IMR-90 (cell line): Measurements from ENCODE around the gene SLC9A1. TPM values are rescaled to one million over a fixed set of nuclear protein-coding genes. Genes with fewer than 3 reads are reported as not detected.

Experiments used
- ATAC-seq: fragments of 200-7000 bp; cut with Tn5 transposase; 2 replicates; pipeline ENCODE4 v1.9.1; 2020; ENCODE audit warnings: low read depth, mild to moderate bottlenecking, moderate library complexity
- BruUV-seq: library from RNA; stranded (reverse); fragments of 400-500 nt; replicated peaks from 2 replicates; lab custom pipeline; 2021; lab: Mats Ljungman, UMichigan
- CTCF ChIA-PET: fragments of 300-600 bp; formaldehyde crosslinking; extraction: SDS; loops from one replicate; lab custom pipeline; 2021; ENCODE audit warnings: antibody characterized with exemption; lab: Yijun Ruan, JAX
- POLR2A ChIA-PET: fragments of 300-600 bp; sonication (Branson Sonifier 250); formaldehyde crosslinking; loops from one replicate; lab custom pipeline; 2022; ENCODE audit warnings: antibody characterized with exemption; ENCODE audit not compliant: unreplicated experiment; lab: Charles Lee
- DNase-seq: peaks from one replicate; pipeline ENCODE4 v3.0.0; 2013
- H2AFZ ChIP-seq: replicated peaks from 2 replicates; pipeline ENCODE3; 2013; ENCODE audit warnings: low read length, mild to moderate bottlenecking; ENCODE audit not compliant: poor library complexity
- H2AK5ac ChIP-seq: 2 replicates; pipeline ENCODE4 v1.6.1; 2013; ENCODE audit warnings: low read depth, low read length, inconsistent platforms
- H2AK9ac ChIP-seq: replicated peaks from 2 replicates; pipeline ENCODE3; 2013; ENCODE audit warnings: mild to moderate bottlenecking, low read depth, low read length, moderate library complexity; ENCODE audit not compliant: poor library complexity
- H2BK120ac ChIP-seq: 2 replicates; pipeline ENCODE4 v1.6.1; 2013; ENCODE audit warnings: low read depth, low read length, inconsistent platforms
- H2BK15ac ChIP-seq: 3 replicates; pipeline ENCODE4 v1.6.1; 2013; ENCODE audit warnings: low read depth, low read length, inconsistent platforms
- H2BK20ac ChIP-seq: 2 replicates; pipeline ENCODE4 v1.6.1; 2013; ENCODE audit warnings: low read depth, mild to moderate bottlenecking, inconsistent platforms, low read length, moderate library complexity
- H2BK5ac ChIP-seq: 2 replicates; pipeline ENCODE4 v1.6.1; 2013; ENCODE audit warnings: mild to moderate bottlenecking, low read depth, low read length, inconsistent platforms; ENCODE audit not compliant: poor library complexity, severe bottlenecking
- H3K14ac ChIP-seq: replicated peaks from 2 replicates; pipeline ENCODE4 v1.6.1; 2013; ENCODE audit warnings: low read depth, low read length, inconsistent platforms
- H3K18ac ChIP-seq: 2 replicates; pipeline ENCODE4 v1.6.1; 2013; ENCODE audit warnings: low read depth, low read length, control low read depth
- H3K23ac ChIP-seq: 2 replicates; pipeline ENCODE4 v1.6.1; 2013; ENCODE audit warnings: low read depth, low read length, inconsistent platforms
- H3K27ac ChIP-seq: 2 replicates; pipeline ENCODE4 v1.5.1; 2013; ENCODE audit warnings: mild to moderate bottlenecking, control low read depth, low read length; ENCODE audit not compliant: insufficient read depth
- H3K27me3 ChIP-seq: 2 replicates; pipeline ENCODE4 v1.6.1; 2013; ENCODE audit warnings: low read length; ENCODE audit not compliant: control insufficient read depth, insufficient read depth
- H3K36me3 ChIP-seq: 2 replicates; pipeline ENCODE4 v1.6.1; 2013; ENCODE audit warnings: low read length, mixed read lengths; ENCODE audit not compliant: control insufficient read depth, insufficient read depth
- H3K4ac ChIP-seq: 2 replicates; pipeline ENCODE4 v1.6.1; 2013; ENCODE audit warnings: low read depth, low read length, inconsistent platforms
- H3K4me1 ChIP-seq: 2 replicates; pipeline ENCODE4 v1.6.1; 2013; ENCODE audit warnings: low read length, mixed read lengths; ENCODE audit not compliant: control insufficient read depth, insufficient read depth
- H3K4me2 ChIP-seq: 2 replicates; pipeline ENCODE4 v1.6.1; 2013; ENCODE audit warnings: low read depth, mild to moderate bottlenecking, control low read depth, low read length, moderate library complexity
- H3K4me3 ChIP-seq: 2 replicates; pipeline ENCODE4 v1.5.1; 2013; ENCODE audit warnings: low read depth, mild to moderate bottlenecking, control low read depth, low read length, moderate library complexity; ENCODE audit not compliant: insufficient read depth
- H3K56ac ChIP-seq: 2 replicates; pipeline ENCODE4 v1.6.1; 2013; ENCODE audit warnings: low read length, inconsistent platforms; ENCODE audit not compliant: insufficient read depth; ENCODE audit errors: extremely low read depth
- H3K79me1 ChIP-seq, 2 experiments: 2 replicates each; pipeline ENCODE4 v1.6.1; 2013; ENCODE audit warnings: low read length in 2 of 2, inconsistent platforms in 1 of 2, low read depth in 1 of 2
- H3K9ac ChIP-seq: 2 replicates; pipeline ENCODE4 v1.6.1; 2013; ENCODE audit warnings: low read depth, low read length, control low read depth
- H3K9me1 ChIP-seq: 2 replicates; pipeline ENCODE4 v1.6.1; 2013; ENCODE audit warnings: low read length, inconsistent platforms; ENCODE audit not compliant: insufficient read depth
- H3K9me3 ChIP-seq: 2 replicates; pipeline ENCODE4 v1.6.1; 2013; ENCODE audit warnings: low read length; ENCODE audit not compliant: control insufficient read depth, insufficient read depth
- H4K20me1 ChIP-seq: 2 replicates; pipeline ENCODE4 v1.6.1; 2013; ENCODE audit warnings: low read length, inconsistent platforms; ENCODE audit not compliant: insufficient read depth
- H4K5ac ChIP-seq: 2 replicates; pipeline ENCODE4 v1.6.1; 2013; ENCODE audit warnings: mild to moderate bottlenecking, low read depth, low read length, control low read depth
- H4K8ac ChIP-seq, 2 experiments: 2 replicates each; pipeline ENCODE4 v1.6.1; 2013; ENCODE audit warnings: low read depth in 2 of 2, low read length in 2 of 2, control low read depth in 1 of 2, inconsistent platforms in 1 of 2
- H4K91ac ChIP-seq: 2 replicates; pipeline ENCODE4 v1.6.1; 2013; ENCODE audit warnings: low read depth, low read length, inconsistent platforms; ENCODE audit not compliant: insufficient read depth
- CEBPB ChIP-seq: IDR thresholded peaks from 2 replicates; pipeline ENCODE4 v1.6.1; 2012; ENCODE audit warnings: low read depth, low read length, improper control_type of control experiment
- MAFK ChIP-seq: IDR thresholded peaks from 2 replicates; pipeline ENCODE4 v1.6.1; 2012; ENCODE audit warnings: low read depth, low read length, improper control_type of control experiment
- RFX5 ChIP-seq: IDR thresholded peaks from 2 replicates; pipeline ENCODE4 v1.8.0; 2012; ENCODE audit warnings: low read depth, mild to moderate bottlenecking, low read length, moderate library complexity
- SMC3 ChIP-seq: fragments of 150-350 bp; IDR thresholded peaks from 2 replicates; pipeline ENCODE4 v1.6.1; 2016; ENCODE audit warnings: low read depth, mild to moderate bottlenecking, antibody characterized with exemption, low read length, moderate library complexity
- WGBS, 2 experiments: methylation state at CpG; one replicate each; pipeline versions ENCODE4 v1.1.5 to v1.1.7; 2013; ENCODE audit warnings: missing lambda C conversion rate in 2 of 2; ENCODE audit not compliant: insufficient read length in 1 of 2; ENCODE audit errors: extremely low coverage in 2 of 2; 5-methylcytosine and 5-hydroxymethylcytosine counted together
- dilution Hi-C: fragments of 300-500 bp; cut with HindIII; formaldehyde crosslinking; loops from one replicate; pipeline ENCODE4 v1.14.3; 2018; ENCODE audit warnings: low sequenced_read_pairs; ENCODE audit not compliant: unreplicated experiment
- in situ Hi-C: fragments of 300-500 bp; cut with MboI; formaldehyde crosslinking; loops from 3 replicates; pipeline ENCODE4 v1.14.3; 2019; ENCODE audit warnings: low sequenced_read_pairs, inconsistent platforms, mixed read lengths
- intact Hi-C: fragments of 100-400 bp; cut with micrococcal nuclease; formaldehyde crosslinking; loops from 2 replicates; pipeline ENCODE4 v1.10.0; 2022
- polyA plus RNA-seq, 3 experiments: library from polyadenylated mRNA; depleted of rRNA; stranded (reverse); fragments of >200 nt; gene quantifications; 2 replicates each; pipeline ENCODE4 v1.2.3, GENCODE V29; 2012; ENCODE audit warnings: low replicate concordance in 1 of 3
- total RNA-seq: library from RNA; depleted of rRNA; stranded (reverse); fragments of >200 nt; gene quantifications from 2 replicates; pipeline ENCODE4 v1.2.3, GENCODE V29; 2012
- TF ChIP-seq, protein P1 (sequence below): conservative IDR thresholded peaks from 2 replicates; pipeline ENCODE4 v1.5.1; 2012; ENCODE audit warnings: mild to moderate bottlenecking, low read depth, low read length, improper control_type of control experiment

Gene SLC9A1
- total and polyA plus RNA-seq, 2 of the 4 experiments (the other 2 are of a cell fraction), result 2.0 to 21.2 TPM

DNA sequence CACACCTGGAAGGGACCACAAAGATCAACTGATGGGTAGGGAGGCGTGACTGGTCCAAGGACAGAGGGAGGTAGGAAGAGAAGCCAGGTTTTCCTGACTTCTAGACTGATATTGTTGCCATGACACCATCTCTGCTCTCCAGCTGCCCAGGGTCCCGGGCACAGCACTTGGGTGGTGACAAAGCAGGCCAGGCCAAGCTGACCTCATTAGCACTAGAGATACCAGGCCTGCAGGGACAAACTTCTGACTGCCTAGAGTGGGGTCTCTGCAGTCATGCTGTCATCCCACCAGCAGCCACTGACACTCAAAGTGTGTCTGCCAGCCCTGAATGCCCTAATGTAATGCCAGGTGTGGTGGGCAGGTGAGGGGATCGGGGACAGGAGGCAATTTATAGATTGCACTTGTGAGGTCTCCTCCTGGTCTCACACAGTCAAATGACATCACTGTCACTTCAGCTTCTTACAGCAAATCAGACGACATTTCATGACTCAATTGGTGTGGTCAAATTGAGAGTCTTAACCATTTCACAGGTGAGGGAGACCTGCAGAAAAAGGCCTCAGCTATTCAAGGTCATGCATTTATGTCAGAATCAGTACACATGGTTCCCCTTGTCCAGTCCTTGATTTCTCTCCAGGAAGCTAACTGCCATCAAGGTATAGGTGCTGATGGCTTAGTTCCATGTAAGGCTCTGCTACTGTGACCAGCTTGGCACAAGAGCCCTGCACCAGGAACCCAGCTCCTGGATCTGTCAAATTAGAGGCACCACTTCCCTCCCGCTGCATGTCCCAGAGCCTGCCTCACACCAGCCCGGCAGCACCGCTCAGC is 2.7 kb downstream of the SLC9A1 start (continued):
- no peak for TF ChIP-seq MAFK
- TF ChIP-seq RFX5, result no peak

DNA sequence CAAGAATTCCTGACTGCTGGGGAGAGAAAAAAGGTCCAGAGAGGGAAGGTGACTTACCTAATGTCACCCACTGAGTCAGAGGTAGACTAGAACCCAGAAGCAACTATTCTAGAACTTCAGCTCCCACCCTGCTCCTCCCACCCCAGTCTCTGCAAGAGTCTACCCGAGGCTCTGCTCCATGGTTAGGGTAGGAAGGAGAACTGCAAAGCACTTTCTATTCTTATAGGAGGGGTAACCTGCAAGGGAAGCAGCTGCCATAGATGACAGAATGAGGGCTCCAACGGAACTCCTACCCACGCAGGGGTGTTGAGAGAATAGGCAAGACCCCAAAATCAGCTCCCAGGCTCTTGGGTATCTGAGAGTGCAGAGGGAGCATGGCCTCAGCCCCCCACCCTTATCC is 4.3 kb downstream of the SLC9A1 start:
- H4K91ac ChIP-seq, result no peak overlapping the region
- in situ Hi-C loops, result loop anchor here (5.0 kb wide), 1 partner anchor 33 kb away; no protein-coding TSS in a partner anchor
- dilution Hi-C loops, result no loop called here
- no peak overlapping the region for H4K5ac ChIP-seq
- no peak overlapping the region for H3K27ac ChIP-seq
- ChIA-PET POLR2A (interaction anchor here (0.5 kb wide), 1 partner anchor 13 kb away, joined by 8 read pairs; no protein-coding TSS in a partner anchor), CTCF (no interaction called here)
- no peak overlapping the region for H2AFZ ChIP-seq
- no peak overlapping the region for H4K8ac ChIP-seq
- H3K14ac ChIP-seq, result no peak overlapping the region
- no peak overlapping the region for H2BK120ac ChIP-seq
- H2AK5ac ChIP-seq, result no peak overlapping the region
- intact Hi-C loops, result no loop called here
- BruUV-seq, result no TSS peak
- no peak overlapping the region for H2BK15ac ChIP-seq
- peaks cover 35% of the 10 kb centered on the region for H3K4me1 ChIP-seq
- ATAC-seq, result no peak
- H3K9me1 ChIP-seq, result peaks cover 29% of the 10 kb centered on the region
- no peak overlapping the region for H3K4me3 ChIP-seq
- no peak overlapping the region for H3K4ac ChIP-seq
- no peak overlapping the region for H2AK9ac ChIP-seq
- H3K4me2 ChIP-seq, result no peak overlapping the region
- H3K79me1 ChIP-seq, result peaks cover 28 to 82% of the 10 kb centered on the region in 2 experiments
- H3K23ac ChIP-seq, result no peak overlapping the region
- H2BK20ac ChIP-seq, result no peak overlapping the region
- peaks cover 29% of the 10 kb centered on the region for H4K20me1 ChIP-seq
- H3K9ac ChIP-seq, result no peak overlapping the region
- no peaks in the 10 kb centered on the region for H3K36me3 ChIP-seq
- TF ChIP-seq SMC3 (no peak), CEBPB (no peak)
- TF ChIP-seq, protein P1, sequence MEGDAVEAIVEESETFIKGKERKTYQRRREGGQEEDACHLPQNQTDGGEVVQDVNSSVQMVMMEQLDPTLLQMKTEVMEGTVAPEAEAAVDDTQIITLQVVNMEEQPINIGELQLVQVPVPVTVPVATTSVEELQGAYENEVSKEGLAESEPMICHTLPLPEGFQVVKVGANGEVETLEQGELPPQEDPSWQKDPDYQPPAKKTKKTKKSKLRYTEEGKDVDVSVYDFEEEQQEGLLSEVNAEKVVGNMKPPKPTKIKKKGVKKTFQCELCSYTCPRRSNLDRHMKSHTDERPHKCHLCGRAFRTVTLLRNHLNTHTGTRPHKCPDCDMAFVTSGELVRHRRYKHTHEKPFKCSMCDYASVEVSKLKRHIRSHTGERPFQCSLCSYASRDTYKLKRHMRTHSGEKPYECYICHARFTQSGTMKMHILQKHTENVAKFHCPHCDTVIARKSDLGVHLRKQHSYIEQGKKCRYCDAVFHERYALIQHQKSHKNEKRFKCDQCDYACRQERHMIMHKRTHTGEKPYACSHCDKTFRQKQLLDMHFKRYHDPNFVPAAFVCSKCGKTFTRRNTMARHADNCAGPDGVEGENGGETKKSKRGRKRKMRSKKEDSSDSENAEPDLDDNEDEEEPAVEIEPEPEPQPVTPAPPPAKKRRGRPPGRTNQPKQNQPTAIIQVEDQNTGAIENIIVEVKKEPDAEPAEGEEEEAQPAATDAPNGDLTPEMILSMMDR, result no peak
- WGBS, 2 experiments, result no CpG with 5 or more reads among the region's 3 CpGs
- no peaks in the 10 kb centered on the region for H3K27me3 ChIP-seq
- no peak overlapping the region for H3K56ac ChIP-seq
- H3K18ac ChIP-seq, result no peak overlapping the region
- H2BK5ac ChIP-seq, result no peak overlapping the region
- DNase-seq, result no peak
- no peaks in the 10 kb centered on the region for H3K9me3 ChIP-seq
